Ovary (tissue), 3 donors: ENCODE results near the gene IFIT1.

ENCODE experiments used
- EP300 ChIP-seq: sonication (generic); formaldehyde crosslinking; IDR thresholded peaks from one replicate; pipeline ENCODE4 v1.6.1; 2017; ENCODE audit warnings: antibody characterized with exemption
- POLR2A ChIP-seq: fragments of 450-650 bp; IDR thresholded peaks from one replicate; pipeline ENCODE4 v1.6.1; 2017; ENCODE audit warnings: antibody characterized with exemption, mild to moderate bottlenecking, moderate library complexity
- TF ChIP-seq, protein P1 (sequence below), 3 donors: fragments of 450-650 bp in 2 of 3; fragments of 200-600 bp in 1 of 3; IDR thresholded peaks; one replicate each; pipeline versions ENCODE4 v1.5.1 to v1.8.0; 2016 to 2022; ENCODE audit warnings: antibody characterized with exemption in 3 of 3, mild to moderate bottlenecking in 1 of 3
- donor health status: DM: no; HTN: no; CAD: no.

DNA sequence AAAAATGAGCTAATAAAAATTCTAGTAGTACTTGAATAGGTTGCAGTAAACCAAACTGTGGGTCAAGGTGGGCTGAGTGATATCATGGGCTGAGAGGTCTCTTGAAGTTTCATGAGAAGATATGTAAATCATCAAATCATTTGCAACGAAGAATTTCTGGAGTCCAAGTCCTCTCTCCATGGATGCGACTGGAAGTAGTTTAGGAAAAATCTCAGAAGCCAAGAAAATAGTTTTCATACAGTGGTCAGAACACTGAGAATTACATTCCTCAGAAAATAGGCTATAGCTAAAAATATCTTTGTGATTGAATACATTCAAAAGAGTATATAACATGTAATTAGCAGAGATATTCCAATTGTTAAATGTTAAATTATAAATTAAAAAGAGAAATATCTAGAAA, 3.6 kb upstream of the IFIT1 start:
- TF ChIP-seq, protein P1, sequence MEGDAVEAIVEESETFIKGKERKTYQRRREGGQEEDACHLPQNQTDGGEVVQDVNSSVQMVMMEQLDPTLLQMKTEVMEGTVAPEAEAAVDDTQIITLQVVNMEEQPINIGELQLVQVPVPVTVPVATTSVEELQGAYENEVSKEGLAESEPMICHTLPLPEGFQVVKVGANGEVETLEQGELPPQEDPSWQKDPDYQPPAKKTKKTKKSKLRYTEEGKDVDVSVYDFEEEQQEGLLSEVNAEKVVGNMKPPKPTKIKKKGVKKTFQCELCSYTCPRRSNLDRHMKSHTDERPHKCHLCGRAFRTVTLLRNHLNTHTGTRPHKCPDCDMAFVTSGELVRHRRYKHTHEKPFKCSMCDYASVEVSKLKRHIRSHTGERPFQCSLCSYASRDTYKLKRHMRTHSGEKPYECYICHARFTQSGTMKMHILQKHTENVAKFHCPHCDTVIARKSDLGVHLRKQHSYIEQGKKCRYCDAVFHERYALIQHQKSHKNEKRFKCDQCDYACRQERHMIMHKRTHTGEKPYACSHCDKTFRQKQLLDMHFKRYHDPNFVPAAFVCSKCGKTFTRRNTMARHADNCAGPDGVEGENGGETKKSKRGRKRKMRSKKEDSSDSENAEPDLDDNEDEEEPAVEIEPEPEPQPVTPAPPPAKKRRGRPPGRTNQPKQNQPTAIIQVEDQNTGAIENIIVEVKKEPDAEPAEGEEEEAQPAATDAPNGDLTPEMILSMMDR (IDR thresholded peaks at IDR 0.05) = no peak
- TF ChIP-seq EP300 = no peak
- no peak for TF ChIP-seq POLR2A
